Lower leg skin (tissue), 3 donors: ENCODE measurements around the gene NACC2.

Source experiments
- POLR2A ChIP-seq, 2 donors: fragments of 450-650 bp; IDR thresholded peaks; one replicate each; pipeline ENCODE4 v1.6.1; 2016 to 2017; ENCODE audit warnings: antibody characterized with exemption in 2 of 2, mild to moderate bottlenecking in 1 of 2, moderate library complexity in 1 of 2
- TF ChIP-seq, protein P1 (sequence below), 3 donors: fragments of 450-650 bp; IDR thresholded peaks; one replicate each; pipeline ENCODE4 v1.5.1; 2016; ENCODE audit warnings: antibody characterized with exemption in 3 of 3, mild to moderate bottlenecking in 3 of 3, moderate library complexity in 2 of 3

DNA sequence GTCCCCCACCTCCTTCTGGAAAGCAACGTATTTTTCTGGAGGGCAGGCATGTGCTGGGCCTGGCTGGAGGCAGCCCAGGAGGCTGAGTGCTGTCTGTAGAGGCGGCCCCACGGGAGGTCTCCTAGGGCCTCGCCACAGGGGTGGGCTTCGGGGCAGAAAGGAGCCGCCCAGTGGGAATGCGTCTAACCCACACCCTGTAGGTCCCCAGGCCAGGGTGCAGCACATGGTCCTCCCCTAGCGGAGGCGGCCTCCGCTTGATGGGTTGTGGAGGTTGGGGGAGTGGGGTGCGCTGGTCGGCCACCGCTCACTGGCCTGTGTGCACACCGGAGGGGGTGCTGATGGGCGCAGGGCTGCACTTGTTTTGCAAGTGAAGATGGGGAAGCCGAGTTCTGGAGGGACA lies 85.6 kb downstream of the NACC2 start:
- TF ChIP-seq, protein P1, sequence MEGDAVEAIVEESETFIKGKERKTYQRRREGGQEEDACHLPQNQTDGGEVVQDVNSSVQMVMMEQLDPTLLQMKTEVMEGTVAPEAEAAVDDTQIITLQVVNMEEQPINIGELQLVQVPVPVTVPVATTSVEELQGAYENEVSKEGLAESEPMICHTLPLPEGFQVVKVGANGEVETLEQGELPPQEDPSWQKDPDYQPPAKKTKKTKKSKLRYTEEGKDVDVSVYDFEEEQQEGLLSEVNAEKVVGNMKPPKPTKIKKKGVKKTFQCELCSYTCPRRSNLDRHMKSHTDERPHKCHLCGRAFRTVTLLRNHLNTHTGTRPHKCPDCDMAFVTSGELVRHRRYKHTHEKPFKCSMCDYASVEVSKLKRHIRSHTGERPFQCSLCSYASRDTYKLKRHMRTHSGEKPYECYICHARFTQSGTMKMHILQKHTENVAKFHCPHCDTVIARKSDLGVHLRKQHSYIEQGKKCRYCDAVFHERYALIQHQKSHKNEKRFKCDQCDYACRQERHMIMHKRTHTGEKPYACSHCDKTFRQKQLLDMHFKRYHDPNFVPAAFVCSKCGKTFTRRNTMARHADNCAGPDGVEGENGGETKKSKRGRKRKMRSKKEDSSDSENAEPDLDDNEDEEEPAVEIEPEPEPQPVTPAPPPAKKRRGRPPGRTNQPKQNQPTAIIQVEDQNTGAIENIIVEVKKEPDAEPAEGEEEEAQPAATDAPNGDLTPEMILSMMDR (IDR thresholded peaks at IDR 0.05), result no peak
- no peak for TF ChIP-seq POLR2A (IDR thresholded peaks at IDR 0.05)
